Left lung (tissue), 10 donors: ENCODE results near the gene ZNF771. TPM values are rescaled to one million over a fixed set of nuclear protein-coding genes. Genes with fewer than 3 reads are reported as not detected.

Experiments used
- ATAC-seq: fragments of 200-7000 bp; cut with Tn5 transposase; one replicate; pipeline ENCODE4 v1.9.1; 2020; ENCODE audit warnings: moderate library complexity
- DNase-seq, 4 donors: peaks; one replicate each; pipeline ENCODE4 v3.0.0-alpha.2; 2013 to 2020
- H3K27ac ChIP-seq, 2 donors: fragments of 200-600 bp; sonication (generic) in 1 of 2; one replicate each; pipeline versions ENCODE4 v1.5.0 to v1.8.0; 2020 to 2021
- H3K27me3 ChIP-seq, 2 donors: fragments of 200-600 bp; sonication (generic) in 1 of 2; one replicate each; pipeline versions ENCODE4 v1.5.0 to v1.8.0; 2020 to 2021
- H3K36me3 ChIP-seq, 2 donors: fragments of 200-600 bp; sonication (generic) in 1 of 2; one replicate each; pipeline versions ENCODE4 v1.5.0 to v1.8.0; 2020 to 2021
- H3K4me1 ChIP-seq, 2 donors: fragments of 200-600 bp; one replicate each; pipeline ENCODE4 v1.8.0; 2021
- H3K4me3 ChIP-seq, 2 donors: fragments of 200-600 bp; sonication (generic) in 1 of 2; one replicate each; pipeline versions ENCODE4 v1.5.0 to v1.8.0; 2020 to 2021; ENCODE audit warnings: mild to moderate bottlenecking in 1 of 2
- H3K9me3 ChIP-seq, 2 donors: fragments of 200-600 bp; sonication (generic) in 1 of 2; one replicate each; pipeline versions ENCODE4 v1.5.0 to v1.8.0; 2020 to 2021
- intact Hi-C, 2 donors: fragments of 100-400 bp; cut with DNase I; formaldehyde crosslinking; loops; one replicate each; pipeline versions ENCODE4 v1.11.2 to v1.14.2; 2022
- polyA plus RNA-seq, 6 donors: library from polyadenylated mRNA; unstranded; fragments of 120-200 nt; gene quantifications; one replicate each; pipeline ENCODE4 v1.2.1, GENCODE V29; 2013; ENCODE audit not compliant: insufficient read length in 6 of 6
- total RNA-seq, 2 donors: library from RNA; stranded (reverse); fragmentation: NEBNext Ultra II Directional; extraction: Animal tissue kit (Norgen Biotek cat#: 25700); gene quantifications; one replicate each; pipeline ENCODE4 v1.2.1, GENCODE V29; 2021
- TF ChIP-seq, protein P1 (sequence below), 2 donors: fragments of 200-600 bp; sonication (generic) in 1 of 2; IDR thresholded peaks; one replicate each; pipeline versions ENCODE4 v1.5.0 to v1.8.0; 2021; ENCODE audit warnings: antibody characterized with exemption in 2 of 2
- donor health status: DM: no; HTN: yes; CAD: no.
- donor health status: DM: no; HTN: no; CAD: no.

Gene ZNF771
- total and polyA plus RNA-seq, 8 donors, result 4.0 to 8.5 (median 5.8) TPM

DNA sequence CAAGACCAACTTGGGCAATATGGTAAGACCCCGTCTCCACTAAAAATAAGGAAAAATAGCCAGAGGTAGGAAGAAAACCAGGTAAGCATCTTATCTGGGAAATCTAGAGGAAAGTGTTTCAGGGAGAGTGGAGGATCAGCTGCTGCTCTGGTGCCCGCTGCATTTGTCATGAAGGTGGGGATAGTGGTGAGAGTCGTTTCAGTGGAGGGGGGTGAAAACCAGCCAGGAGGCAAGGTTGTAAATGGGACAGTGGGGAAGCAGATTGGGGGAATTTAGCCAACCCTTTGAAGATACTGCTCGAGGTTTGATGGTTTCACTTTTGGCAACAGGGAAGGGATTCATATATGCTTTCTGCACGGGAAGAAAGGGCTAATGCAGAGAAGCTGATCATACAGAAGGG is 13.6 kb downstream of the ZNF771 start:
- H3K4me3 ChIP-seq, result no peak overlapping the region
- ATAC-seq (no peak), DNase-seq (no peak)
- H3K4me1 ChIP-seq, result peaks cover 0 to 17% of the 10 kb centered on the region in 2 donors
- H3K9me3 ChIP-seq, result no peaks in the 10 kb centered on the region
- intact Hi-C loops, result no loop called here
- H3K36me3 ChIP-seq, result peaks cover 0 to 46% of the 10 kb centered on the region in 2 donors
- H3K27ac ChIP-seq, result no peak overlapping the region
- TF ChIP-seq, protein P1, sequence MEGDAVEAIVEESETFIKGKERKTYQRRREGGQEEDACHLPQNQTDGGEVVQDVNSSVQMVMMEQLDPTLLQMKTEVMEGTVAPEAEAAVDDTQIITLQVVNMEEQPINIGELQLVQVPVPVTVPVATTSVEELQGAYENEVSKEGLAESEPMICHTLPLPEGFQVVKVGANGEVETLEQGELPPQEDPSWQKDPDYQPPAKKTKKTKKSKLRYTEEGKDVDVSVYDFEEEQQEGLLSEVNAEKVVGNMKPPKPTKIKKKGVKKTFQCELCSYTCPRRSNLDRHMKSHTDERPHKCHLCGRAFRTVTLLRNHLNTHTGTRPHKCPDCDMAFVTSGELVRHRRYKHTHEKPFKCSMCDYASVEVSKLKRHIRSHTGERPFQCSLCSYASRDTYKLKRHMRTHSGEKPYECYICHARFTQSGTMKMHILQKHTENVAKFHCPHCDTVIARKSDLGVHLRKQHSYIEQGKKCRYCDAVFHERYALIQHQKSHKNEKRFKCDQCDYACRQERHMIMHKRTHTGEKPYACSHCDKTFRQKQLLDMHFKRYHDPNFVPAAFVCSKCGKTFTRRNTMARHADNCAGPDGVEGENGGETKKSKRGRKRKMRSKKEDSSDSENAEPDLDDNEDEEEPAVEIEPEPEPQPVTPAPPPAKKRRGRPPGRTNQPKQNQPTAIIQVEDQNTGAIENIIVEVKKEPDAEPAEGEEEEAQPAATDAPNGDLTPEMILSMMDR (IDR thresholded peaks at IDR 0.05), result no peak
- no peaks in the 10 kb centered on the region for H3K27me3 ChIP-seq

DNA sequence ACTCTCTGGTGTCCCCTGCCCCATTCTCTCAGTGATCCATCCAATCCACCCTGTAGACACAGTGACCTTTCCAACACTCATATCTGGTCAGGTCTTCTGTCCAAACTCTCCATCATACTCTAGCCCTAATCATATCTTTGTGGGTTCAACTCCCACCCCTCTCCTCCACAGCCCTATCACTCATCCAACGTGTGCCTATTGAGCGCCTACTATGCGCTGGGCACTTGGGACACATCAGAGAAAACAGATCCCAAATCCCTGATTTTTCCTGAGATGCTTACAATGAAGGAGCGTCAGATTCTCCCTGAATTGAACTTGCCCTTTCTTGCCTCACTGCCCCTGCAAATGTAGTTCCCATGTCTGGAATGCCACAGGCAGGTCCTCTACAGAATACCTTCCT is 20.6 kb downstream of the ZNF771 start:
- intact Hi-C loops, result no loop called here

DNA sequence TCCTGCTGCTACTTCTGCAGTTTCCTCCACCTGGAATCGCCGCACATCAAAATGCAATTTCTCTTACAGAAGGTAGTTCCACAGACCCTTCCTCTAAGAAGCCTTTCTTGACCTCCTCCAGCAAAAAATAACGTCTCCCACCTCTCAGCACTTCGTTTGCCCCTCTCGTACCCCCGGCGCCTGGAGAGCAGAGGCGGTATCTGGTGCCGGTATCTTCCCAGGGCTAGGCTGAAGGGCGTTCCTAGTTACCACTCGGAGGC is 21.9 kb downstream of the ZNF771 start:
- no peaks in the 10 kb centered on the region for H3K27me3 ChIP-seq
- H3K36me3 ChIP-seq, result peaks cover 0 to 33% of the 10 kb centered on the region in 2 donors
- peak overlapping the region; percentile 58 to 79 for H3K4me3 ChIP-seq
- ATAC-seq, result no peak
- H3K27ac ChIP-seq, result peak overlapping the region in 1 of 2 donors; percentile 71
- no peak for DNase-seq
- TF ChIP-seq, protein P1 (IDR thresholded peaks at IDR 0.05), result no peak
- no peaks in the 10 kb centered on the region for H3K9me3 ChIP-seq
- peaks cover 0 to 27% of the 10 kb centered on the region in 2 donors for H3K4me1 ChIP-seq
- intact Hi-C loops, result no loop called here

More for the DNA sequence above, 20.6 kb downstream of the ZNF771 start:
- Histone ChIP-seq H3K27ac (no peak overlapping the region), H3K4me3 (no peak overlapping the region), H3K36me3 (peaks cover 0 to 46% of the 10 kb centered on the region in 2 donors), H3K27me3 (no peaks in the 10 kb centered on the region), H3K9me3 (no peaks in the 10 kb centered on the region), H3K4me1 (peaks cover 0 to 27% of the 10 kb centered on the region in 2 donors)
- ATAC-seq (no peak), DNase-seq (no peak)
- TF ChIP-seq, protein P1 (IDR thresholded peaks at IDR 0.05), result no peak

DNA sequence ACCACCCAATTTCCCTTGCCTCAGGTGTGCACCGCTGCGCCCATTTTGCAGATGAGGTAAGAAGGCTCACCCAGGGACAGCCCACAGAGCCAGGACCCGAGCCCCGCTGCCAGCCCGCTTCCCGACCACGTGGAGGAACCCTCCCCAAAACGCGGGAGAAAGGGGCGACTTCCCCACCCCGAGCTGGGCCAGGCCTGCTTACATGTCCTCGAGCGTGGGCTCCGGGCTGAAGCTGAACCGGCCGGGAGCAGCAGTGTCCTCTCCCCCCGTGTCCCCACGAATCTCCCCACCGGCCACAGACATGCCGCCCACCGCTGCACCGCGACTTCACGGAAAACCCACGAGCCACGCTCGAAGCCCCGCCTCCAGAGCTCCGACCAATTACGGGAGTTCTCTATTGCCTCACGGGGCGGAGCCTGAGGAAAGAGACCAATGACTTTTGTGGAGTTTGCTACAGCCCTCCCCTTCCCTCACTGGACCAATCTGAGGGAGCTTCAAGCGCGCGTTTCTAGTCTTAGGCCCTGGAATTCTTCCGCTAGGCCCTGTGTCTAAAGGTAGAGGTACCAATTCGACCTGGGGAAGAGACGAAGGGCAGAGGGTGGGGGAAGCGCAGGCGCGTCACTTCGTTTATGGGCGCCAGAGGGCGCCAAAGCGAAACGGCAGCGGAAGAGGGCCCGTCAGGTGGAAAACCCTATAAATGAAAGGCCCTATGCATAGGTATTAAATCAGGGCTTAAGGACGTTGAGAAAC is 22.4 kb downstream of the ZNF771 start, which contains the start of gene DCTPP1:
DCTPP1 (minus strand) TSS at position 353 of the 750 bp plus-strand sequence; CDS start at position 303, 50 bp downstream.
- Histone ChIP-seq H3K4me3 (peak within 1 kb of the TSS; percentile 58 to 79), H3K27me3 (no peaks in the 10 kb centered on the region), H3K9me3 (no peaks in the 10 kb centered on the region), H3K27ac (peak within 1 kb of the TSS; percentile 37 to 71), H3K4me1 (peaks cover 0 to 27% of the 10 kb centered on the region in 2 donors), H3K36me3 (peaks cover 0 to 28% of the 10 kb centered on the region in 2 donors)
- TF ChIP-seq, protein P1 (IDR thresholded peaks at IDR 0.05), result peak; percentile 63 to 82
- DNase-seq (peak; percentile 91 to 96 (median 94)), ATAC-seq (peak; percentile 98)
- intact Hi-C loops, result no loop called here

DNA sequence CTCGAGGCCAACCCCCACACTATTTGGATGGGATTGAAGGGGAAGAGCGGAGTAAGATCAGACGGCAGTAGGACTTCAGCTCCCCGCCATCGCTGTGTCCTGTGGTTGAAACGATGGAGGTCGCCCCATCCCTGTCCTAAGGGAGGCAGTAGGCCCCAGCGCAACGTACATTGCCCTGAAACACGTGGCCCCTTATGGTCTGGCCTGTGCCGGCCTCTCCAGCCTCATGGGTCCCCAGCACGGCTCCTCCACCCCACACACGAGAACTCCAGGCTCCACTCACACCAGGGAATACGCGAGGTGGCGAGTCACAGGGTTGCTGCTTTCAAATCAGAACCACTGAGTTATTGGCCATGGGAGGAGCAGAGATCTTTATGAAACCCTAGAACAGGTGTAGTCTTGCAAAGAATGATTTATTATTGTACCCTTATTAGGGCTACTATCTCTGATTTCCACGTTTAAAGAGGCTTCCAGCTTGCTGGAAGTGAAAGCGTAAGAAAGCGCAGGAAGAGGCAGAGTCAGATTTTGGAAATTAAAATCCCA is 23.1 kb downstream of the ZNF771 start:
- TF ChIP-seq, protein P1 (IDR thresholded peaks at IDR 0.05), result peak in 1 of 2 donors; percentile 21
- Histone ChIP-seq H3K9me3 (no peaks in the 10 kb centered on the region), H3K4me3 (peak overlapping the region; percentile 58 to 79), H3K27ac (peak overlapping the region; percentile 37 to 71), H3K27me3 (no peaks in the 10 kb centered on the region), H3K36me3 (peaks cover 0 to 23% of the 10 kb centered on the region in 2 donors), H3K4me1 (peaks cover 0 to 27% of the 10 kb centered on the region in 2 donors)
- DNase-seq (peak in 3 of 4 donors; percentile 21 to 69 (median 37)), ATAC-seq (peak; percentile 3)
- intact Hi-C loops, result no loop called here
